CD14-positive monocyte (primary cell): ENCODE results near the gene LSM4. TPM values are rescaled to one million over a fixed set of nuclear protein-coding genes. Genes with fewer than 3 reads are reported as not detected.

Source experiments
- DNase-seq, 3 donors: peaks; one replicate each; pipeline ENCODE4 v3.0.0-alpha.2; 2011 to 2022
- H2AFZ ChIP-seq: 2 replicates; pipeline ENCODE4 v1.6.0; 2012; ENCODE audit warnings: mild to moderate bottlenecking, low read depth, low read length, inconsistent platforms; ENCODE audit not compliant: insufficient read depth, poor library complexity, severe bottlenecking
- H3K27ac ChIP-seq, 2 donors: 1 replicate in 1 of 2; 2 replicates in 1 of 2; pipeline ENCODE4 v1.5.1; 2012 to 2013; ENCODE audit warnings: low read length in 2 of 2, control low read depth in 1 of 2, inconsistent platforms in 1 of 2, low read depth in 1 of 2, mild to moderate bottlenecking in 1 of 2
- H3K27me3 ChIP-seq, 2 donors: one replicate each; pipeline versions ENCODE4 v1.6.0 to v1.6.1; 2011 to 2013; ENCODE audit warnings: low read length in 2 of 2; ENCODE audit not compliant: control insufficient read depth in 2 of 2, insufficient read depth in 2 of 2
- H3K36me3 ChIP-seq, 2 donors: replicated peaks in 1 of 2; 1 replicate in 1 of 2; 2 replicates in 1 of 2; pipeline versions ENCODE4 v1.5.1 to v1.6.1; 2012 to 2013; ENCODE audit warnings: low read length in 2 of 2, control low read depth in 1 of 2, inconsistent platforms in 1 of 2, mild to moderate bottlenecking in 1 of 2; ENCODE audit not compliant: insufficient read depth in 2 of 2, control insufficient read depth in 1 of 2
- H3K4me1 ChIP-seq, 2 donors: 1 replicate in 1 of 2; 2 replicates in 1 of 2; pipeline versions ENCODE4 v1.5.1 to v1.6.1; 2012 to 2013; ENCODE audit warnings: low read length in 2 of 2, control low read depth in 1 of 2, inconsistent platforms in 1 of 2, mild to moderate bottlenecking in 1 of 2, moderate library complexity in 1 of 2; ENCODE audit not compliant: insufficient read depth in 2 of 2, control insufficient read depth in 1 of 2
- H3K4me2 ChIP-seq: replicated peaks from 2 replicates; pipeline ENCODE3; 2012; ENCODE audit warnings: low read length, moderate library complexity, mild to moderate bottlenecking; ENCODE audit not compliant: poor library complexity, severe bottlenecking; ENCODE audit errors: extremely low read depth
- H3K4me3 ChIP-seq, 3 experiments: fragments of 200-600 bp in 1 of 3; sonication (generic) in 1 of 3; replicated peaks in 1 of 3; 1 replicate in 2 of 3; 2 replicates in 1 of 3; pipeline ENCODE4 v1.5.1; 2011 to 2013; ENCODE audit warnings: low read length in 3 of 3, mild to moderate bottlenecking in 3 of 3, control low read depth in 2 of 3, low read depth in 2 of 3, inconsistent platforms in 1 of 3, moderate library complexity in 1 of 3
- H3K79me2 ChIP-seq: 2 replicates; pipeline ENCODE4 v1.6.0; 2012; ENCODE audit warnings: mild to moderate bottlenecking, control low read depth, inconsistent platforms, low read length, moderate library complexity; ENCODE audit not compliant: insufficient read depth
- H3K9ac ChIP-seq: 2 replicates; pipeline ENCODE4 v1.6.0; 2017; ENCODE audit warnings: low read length, mild to moderate bottlenecking; ENCODE audit not compliant: insufficient read depth, poor library complexity, severe bottlenecking
- H3K9me3 ChIP-seq, 2 donors: replicated peaks in 1 of 2; 1 replicate in 1 of 2; 2 replicates in 1 of 2; pipeline versions ENCODE4 v1.5.1 to v1.6.1; 2012 to 2013; ENCODE audit warnings: low read length in 2 of 2, control low read depth in 1 of 2; ENCODE audit not compliant: control insufficient read depth in 1 of 2, insufficient read depth in 1 of 2
- H4K20me1 ChIP-seq: 2 replicates; pipeline ENCODE4 v1.6.0; 2012; ENCODE audit warnings: mild to moderate bottlenecking, low read length, control low read depth, moderate library complexity; ENCODE audit not compliant: insufficient read depth
- H3K27ac Mint-ChIP-seq, 7 donors: one replicate each; pipeline ENCODE4 v1.8.0; 2020; ENCODE audit warnings: mild to moderate bottlenecking in 7 of 7, mixed read lengths in 7 of 7, moderate library complexity in 6 of 7, inconsistent platforms in 2 of 7
- H3K27me3 Mint-ChIP-seq, 3 donors: one replicate each; pipeline ENCODE4 v1.8.0; 2021 to 2022; ENCODE audit warnings: low read depth in 3 of 3, mild to moderate bottlenecking in 3 of 3, mixed read lengths in 3 of 3, moderate library complexity in 3 of 3, inconsistent platforms in 1 of 3
- H3K36me3 Mint-ChIP-seq, 2 donors: one replicate each; pipeline ENCODE4 v1.8.0; 2020; ENCODE audit warnings: mixed read lengths in 2 of 2, inconsistent platforms in 1 of 2, mild to moderate bottlenecking in 1 of 2
- H3K4me1 Mint-ChIP-seq: one replicate; pipeline ENCODE4 v1.8.0; 2020; ENCODE audit warnings: mild to moderate bottlenecking, mixed read lengths
- H3K4me3 Mint-ChIP-seq, 2 donors: one replicate each; pipeline ENCODE4 v1.8.0; 2020; ENCODE audit warnings: mild to moderate bottlenecking in 2 of 2, mixed read lengths in 2 of 2, moderate library complexity in 1 of 2
- H3K9me3 Mint-ChIP-seq, 7 donors: one replicate each; pipeline ENCODE4 v1.8.0; 2020 to 2022; ENCODE audit warnings: mixed read lengths in 7 of 7, mild to moderate bottlenecking in 6 of 7, moderate library complexity in 6 of 7, inconsistent platforms in 2 of 7
- CTCF ChIP-seq: fragments of 200-600 bp; IDR thresholded peaks from one replicate; pipeline ENCODE4 v1.8.0; 2022; ENCODE audit warnings: antibody characterized with exemption, mild to moderate bottlenecking
- WGBS: methylation state at CpG from one replicate; pipeline ENCODE4 v1.1.5; 2013; ENCODE audit warnings: missing lambda C conversion rate; ENCODE audit not compliant: insufficient coverage; 5-methylcytosine and 5-hydroxymethylcytosine counted together
- intact Hi-C, 2 donors: fragments of 100-400 bp; cut with micrococcal nuclease; formaldehyde crosslinking; loops; one replicate each; pipeline versions ENCODE4 v1.15.0 to v1.15.1; 2023
- polyA plus RNA-seq, 3 donors: library from polyadenylated mRNA; depleted of rRNA in 1 of 3; unstranded in 2 of 3; stranded (reverse) in 1 of 3; fragments of 300-500 nt in 2 of 3; fragments of >200 nt in 1 of 3; fragmentation: Illumina TruSeq in 2 of 3; gene quantifications; 1 replicate in 2 of 3; 2 replicates in 1 of 3; pipeline ENCODE4 v1.2.3, GENCODE V29; 2012 to 2021

LSM4 gene
- polyA plus RNA-seq, 3 donors, result 66.5 to 143 (median 97.0) TPM

DNA sequence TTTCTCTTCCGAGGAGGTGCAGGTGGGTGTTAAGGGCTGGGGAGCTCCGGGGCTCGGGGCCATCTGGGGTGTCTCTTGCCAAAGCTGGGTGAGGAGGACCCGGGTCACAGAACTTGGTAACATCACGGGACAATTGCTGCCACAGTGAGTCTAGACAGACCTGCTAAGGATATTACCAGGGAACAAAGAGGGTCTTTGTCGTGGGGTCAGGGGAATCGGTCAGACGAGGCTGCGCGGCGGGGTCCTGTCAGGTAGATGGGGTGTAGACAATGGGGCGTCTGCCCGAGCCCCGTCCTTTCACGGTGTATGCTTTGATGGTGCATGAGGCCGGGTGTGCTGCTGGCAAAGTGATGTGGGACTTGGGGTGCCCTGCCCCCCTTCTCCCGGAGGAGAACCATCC lies 25.3 kb upstream of the LSM4 start:
- Mint-ChIP-seq H3K9me3 (no peaks in the 10 kb centered on the region), H3K36me3 (peaks cover 59 to 86% of the 10 kb centered on the region in 2 donors), H3K27ac (peak overlapping the region in 1 of 7 donors; percentile 78), H3K4me1 (peaks cover 17% of the 10 kb centered on the region), H3K27me3 (peaks cover 0 to 1% (median 0%) of the 10 kb centered on the region in 3 donors), H3K4me3 (no peak overlapping the region)
- peaks cover 0 to 8% of the 10 kb centered on the region in 2 donors for H3K4me1 ChIP-seq
- peaks cover 14 to 31% of the 10 kb centered on the region in 2 donors for H3K36me3 ChIP-seq
- no peaks in the 10 kb centered on the region for H3K27me3 ChIP-seq
- 93% methylated on average over 12 of the region's 17 CpGs for WGBS
- no peak overlapping the region for H3K27ac ChIP-seq
- no peak for TF ChIP-seq CTCF
- intact Hi-C loops, result loop anchor here in 1 of 2 donors (2.0 to 5.0 kb wide), 2 partner anchors 39 to 61 kb away; partner anchors contain the start of gene GDF15
- no peak overlapping the region for H3K4me2 ChIP-seq
- no peaks in the 10 kb centered on the region for H3K9me3 ChIP-seq
- H3K4me3 ChIP-seq, result no peak overlapping the region
- H3K79me2 ChIP-seq, result no peaks in the 10 kb centered on the region
- no peak overlapping the region for H2AFZ ChIP-seq
- H4K20me1 ChIP-seq, result peaks cover 31% of the 10 kb centered on the region
- no peak overlapping the region for H3K9ac ChIP-seq
- no peak for DNase-seq

- no peak overlapping the region for H3K27ac ChIP-seq
- WGBS, result 82% methylated on average over 4 of the region's 8 CpGs
- TF ChIP-seq CTCF, result no peak
- peaks cover 12 to 21% of the 10 kb centered on the region in 2 donors for H3K4me1 ChIP-seq
- H2AFZ ChIP-seq, result no peak overlapping the region
- peak overlapping the region in 3 of 7 donors; percentile 5 to 57 (median 44) for H3K27ac Mint-ChIP-seq
- peaks cover 15 to 34% of the 10 kb centered on the region in 2 donors for H3K36me3 ChIP-seq
- peaks cover 30% of the 10 kb centered on the region for H3K4me1 Mint-ChIP-seq
- H3K79me2 ChIP-seq, result peaks cover 8% of the 10 kb centered on the region
- H3K27me3 Mint-ChIP-seq, result peaks cover 0 to 1% (median 0%) of the 10 kb centered on the region in 3 donors
- H3K9me3 Mint-ChIP-seq, result no peaks in the 10 kb centered on the region
- no peaks in the 10 kb centered on the region for H3K27me3 ChIP-seq
- DNase-seq, result no peak
- no peak overlapping the region for H3K9ac ChIP-seq
- no peak overlapping the region for H3K4me3 Mint-ChIP-seq
- intact Hi-C loops, result loop anchor here in 1 of 2 donors (5.0 kb wide), 1 partner anchor 41 kb away; the partner anchor contains the start of gene GDF15
- peaks cover 59 to 83% of the 10 kb centered on the region in 2 donors for H3K36me3 Mint-ChIP-seq
- H3K9me3 ChIP-seq, result no peaks in the 10 kb centered on the region
- H3K4me2 ChIP-seq, result no peak overlapping the region
- peaks cover 37% of the 10 kb centered on the region for H4K20me1 ChIP-seq
- no peak overlapping the region for H3K4me3 ChIP-seq
Observed at GRCh38 chr19:18346091-18346490, 23.2 kb upstream of the LSM4 start.
